H9 (cell line): ENCODE measurements around the gene NAPA. TPM values are rescaled to one million over a fixed set of nuclear protein-coding genes. Genes with fewer than 3 reads are reported as not detected.

Experiments
- DNase-seq: peaks from one replicate; pipeline ENCODE4 v3.0.0-alpha.2; 2017
- H2AFZ ChIP-seq: one replicate; pipeline ENCODE4 v1.6.1; 2013; ENCODE audit warnings: mild to moderate bottlenecking, low read length, control low read depth, moderate library complexity
- H2AK5ac ChIP-seq: 2 replicates; pipeline ENCODE4 v1.6.1; 2013; ENCODE audit warnings: low read length, control low read depth, mixed read lengths; ENCODE audit not compliant: insufficient read length
- H2BK120ac ChIP-seq: one replicate; pipeline ENCODE4 v1.6.1; 2013; ENCODE audit warnings: low read depth, mild to moderate bottlenecking, low read length, control low read depth, inconsistent platforms; ENCODE audit not compliant: poor library complexity, severe bottlenecking
- H2BK12ac ChIP-seq: 2 replicates; pipeline ENCODE4 v1.6.1; 2013; ENCODE audit warnings: low read length, control low read depth, mixed read lengths, low read depth; ENCODE audit not compliant: insufficient read length
- H2BK15ac ChIP-seq: 2 replicates; pipeline ENCODE4 v1.6.1; 2013; ENCODE audit warnings: low read depth, low read length, control low read depth
- H2BK20ac ChIP-seq: one replicate; pipeline ENCODE4 v1.6.1; 2013; ENCODE audit warnings: low read depth, mild to moderate bottlenecking, low read length, control low read depth, inconsistent platforms; ENCODE audit not compliant: poor library complexity, severe bottlenecking
- H2BK5ac ChIP-seq: 2 replicates; pipeline ENCODE4 v1.6.1; 2013; ENCODE audit warnings: low read length, control low read depth, mixed read lengths; ENCODE audit not compliant: insufficient read length
- H3K14ac ChIP-seq: 2 replicates; pipeline ENCODE4 v1.6.1; 2013; ENCODE audit warnings: low read length, control low read depth; ENCODE audit not compliant: insufficient read depth
- H3K18ac ChIP-seq: 2 replicates; pipeline ENCODE4 v1.6.1; 2013; ENCODE audit warnings: low read depth, mild to moderate bottlenecking, mixed read lengths, low read length, control low read depth; ENCODE audit not compliant: insufficient read length
- H3K23ac ChIP-seq: 2 replicates; pipeline ENCODE4 v1.6.1; 2013; ENCODE audit warnings: low read length, control low read depth, mixed read lengths, low read depth; ENCODE audit not compliant: insufficient read length
- H3K23me2 ChIP-seq: 2 replicates; pipeline ENCODE4 v1.6.1; 2013; ENCODE audit warnings: low read depth, mild to moderate bottlenecking, mixed read lengths, low read length, control low read depth; ENCODE audit not compliant: insufficient read length, poor library complexity, severe bottlenecking
- H3K27ac ChIP-seq: 2 replicates; pipeline ENCODE4 v1.5.1; 2013; ENCODE audit warnings: low read length, control low read depth, mixed read lengths, low read depth; ENCODE audit not compliant: insufficient read length
- H3K27me3 ChIP-seq: 2 replicates; pipeline ENCODE4 v1.6.1; 2013; ENCODE audit warnings: low read length, control low read depth, inconsistent platforms; ENCODE audit not compliant: insufficient read depth
- H3K4ac ChIP-seq: 2 replicates; pipeline ENCODE4 v1.6.1; 2013; ENCODE audit warnings: low read depth, mild to moderate bottlenecking, control low read depth, inconsistent platforms, low read length, moderate library complexity
- H3K4me1 ChIP-seq: 2 replicates; pipeline ENCODE4 v1.6.1; 2013; ENCODE audit warnings: low read length, control low read depth, inconsistent platforms; ENCODE audit not compliant: insufficient read depth
- H3K4me2 ChIP-seq: 2 replicates; pipeline ENCODE4 v1.6.1; 2013; ENCODE audit warnings: low read length, control low read depth, mixed read lengths; ENCODE audit not compliant: insufficient read length, insufficient read depth
- H3K56ac ChIP-seq: 2 replicates; pipeline ENCODE4 v1.6.1; 2013; ENCODE audit warnings: low read depth, mild to moderate bottlenecking, mixed read lengths, low read length, control low read depth; ENCODE audit not compliant: insufficient read length
- H3K79me1 ChIP-seq: 2 replicates; pipeline ENCODE4 v1.6.1; 2013; ENCODE audit warnings: low read depth, mild to moderate bottlenecking, moderate library complexity, low read length, control low read depth, inconsistent platforms; ENCODE audit not compliant: insufficient read depth, poor library complexity, severe bottlenecking
- H3K79me2 ChIP-seq: 2 replicates; pipeline ENCODE4 v1.6.1; 2013; ENCODE audit warnings: low read length, control low read depth, inconsistent platforms; ENCODE audit not compliant: insufficient read depth
- H3K9ac ChIP-seq: 2 replicates; pipeline ENCODE4 v1.6.1; 2013; ENCODE audit warnings: low read length, control low read depth, mixed read lengths; ENCODE audit not compliant: insufficient read length; ENCODE audit errors: extremely low read depth
- H3K9me3 ChIP-seq: one replicate; pipeline ENCODE4 v1.6.1; 2013; ENCODE audit warnings: low read depth, low read length, inconsistent platforms; ENCODE audit not compliant: control insufficient read depth
- H3T11ph ChIP-seq: one replicate; pipeline ENCODE4 v1.6.1; 2013; ENCODE audit warnings: mild to moderate bottlenecking, low read length, control low read depth, inconsistent platforms
- H4K20me1 ChIP-seq: one replicate; pipeline ENCODE4 v1.6.1; 2013; ENCODE audit not compliant: control insufficient read depth, insufficient read length, insufficient read depth
- H4K5ac ChIP-seq: 2 replicates; pipeline ENCODE4 v1.6.1; 2013; ENCODE audit warnings: low read depth, mild to moderate bottlenecking, mixed read lengths, low read length, control low read depth; ENCODE audit not compliant: insufficient read length
- H4K8ac ChIP-seq: replicated peaks from 2 replicates; pipeline ENCODE4 v1.6.1; 2013; ENCODE audit warnings: low read length, control low read depth, mixed read lengths, low read depth; ENCODE audit not compliant: insufficient read length
- H4K91ac ChIP-seq: 2 replicates; pipeline ENCODE4 v1.6.1; 2013; ENCODE audit warnings: low read depth, mild to moderate bottlenecking, moderate library complexity, mixed read lengths, low read length, control low read depth; ENCODE audit not compliant: insufficient read length
- H3K27ac Mint-ChIP-seq, 3 experiments: 2 replicates in 2 of 3; 3 replicates in 1 of 3; pipeline ENCODE4 v1.8.0; 2020 to 2021; ENCODE audit warnings: mixed read lengths in 3 of 3, mild to moderate bottlenecking in 1 of 3, moderate library complexity in 1 of 3
- H3K27me3 Mint-ChIP-seq: 2 replicates; pipeline ENCODE4 v1.8.0; 2021; ENCODE audit warnings: low read depth, mild to moderate bottlenecking, moderate library complexity, mixed read lengths
- H3K36me3 Mint-ChIP-seq, 3 experiments: 2 replicates in 2 of 3; 3 replicates in 1 of 3; pipeline ENCODE4 v1.8.0; 2020 to 2021; ENCODE audit warnings: low read depth in 3 of 3, mixed read lengths in 3 of 3; ENCODE audit not compliant: insufficient read depth in 1 of 3
- H3K4me1 Mint-ChIP-seq, 2 experiments: 2 replicates each; pipeline ENCODE4 v1.8.0; 2020; ENCODE audit warnings: mixed read lengths in 2 of 2
- H3K4me3 Mint-ChIP-seq, 2 experiments: 2 replicates in 1 of 2; 3 replicates in 1 of 2; pipeline ENCODE4 v1.8.0; 2020 to 2021; ENCODE audit warnings: mild to moderate bottlenecking in 2 of 2, mixed read lengths in 2 of 2, moderate library complexity in 1 of 2
- H3K9me3 Mint-ChIP-seq, 2 experiments: 2 replicates in 1 of 2; 3 replicates in 1 of 2; pipeline ENCODE4 v1.8.0; 2020; ENCODE audit warnings: mild to moderate bottlenecking in 2 of 2, mixed read lengths in 2 of 2, moderate library complexity in 1 of 2
- WGBS: extraction: QIAGEN DNeasy Blood & Tissue Kit; methylation state at CpG from one replicate; pipeline ENCODE4 v1.1.7; 2013; ENCODE audit warnings: missing lambda C conversion rate, low lambda C conversion rate, mixed read lengths; ENCODE audit not compliant: insufficient read length; ENCODE audit errors: extremely low coverage; 5-methylcytosine and 5-hydroxymethylcytosine counted together
- total RNA-seq: library from RNA; stranded (reverse); gene quantifications from 2 replicates; pipeline ENCODE4 v1.2.1, GENCODE V29; 2021
- TF ChIP-seq, protein P1 (sequence below): fragments of 200-600 bp; sonication (generic); conservative IDR thresholded peaks from 3 replicates; pipeline ENCODE4 v1.8.0; 2021; ENCODE audit warnings: antibody characterized with exemption, mild to moderate bottlenecking

The NAPA gene
- total RNA-seq, 1 experiment from 2014 or later, result 62.8 TPM

GRCh38 chr19:47550129-47550528, 35.3 kb upstream of the NAPA start:
- Mint-ChIP-seq H3K4me1 (peaks cover 5 to 7% of the 10 kb centered on the region in 2 experiments), H3K4me3 (peak overlapping the region in 1 of 2 experiments; percentile 28; a peak in 1 of 5 replicates), H3K36me3 (no peaks in the 10 kb centered on the region), H3K9me3 (no peaks in the 10 kb centered on the region), H3K27me3 (no peaks in the 10 kb centered on the region; the same call in 1 of the 2 replicates), H3K27ac (no peak overlapping the region)
- Histone ChIP-seq H3T11ph (no peak overlapping the region), H2BK120ac (no peak overlapping the region), H3K27me3 (no peaks in the 10 kb centered on the region; the same call in 1 of the 2 replicates), H2BK5ac (no peak overlapping the region), H3K56ac (no peak overlapping the region), H2BK12ac (no peak overlapping the region), H3K79me1 (no peaks in the 10 kb centered on the region), H3K23me2 (no peaks in the 10 kb centered on the region), H3K4ac (no peak overlapping the region), H3K4me1 (no peaks in the 10 kb centered on the region), H2AK5ac (no peak overlapping the region), H3K9ac (no peak overlapping the region), H2BK20ac (no peak overlapping the region), H3K18ac (no peak overlapping the region), H4K5ac (no peak overlapping the region), H3K14ac (no peak overlapping the region), H4K91ac (no peak overlapping the region), H4K20me1 (no peaks in the 10 kb centered on the region), H4K8ac (no peak overlapping the region), H3K4me2 (no peak overlapping the region), H3K23ac (no peak overlapping the region), H3K79me2 (no peaks in the 10 kb centered on the region), H2AFZ (no peak overlapping the region), H2BK15ac (no peak overlapping the region), H3K9me3 (no peaks in the 10 kb centered on the region), H3K27ac (no peak overlapping the region)
- no CpG with 5 or more reads among the region's 4 CpGs for WGBS
- no peak for DNase-seq
- TF ChIP-seq, protein P1, sequence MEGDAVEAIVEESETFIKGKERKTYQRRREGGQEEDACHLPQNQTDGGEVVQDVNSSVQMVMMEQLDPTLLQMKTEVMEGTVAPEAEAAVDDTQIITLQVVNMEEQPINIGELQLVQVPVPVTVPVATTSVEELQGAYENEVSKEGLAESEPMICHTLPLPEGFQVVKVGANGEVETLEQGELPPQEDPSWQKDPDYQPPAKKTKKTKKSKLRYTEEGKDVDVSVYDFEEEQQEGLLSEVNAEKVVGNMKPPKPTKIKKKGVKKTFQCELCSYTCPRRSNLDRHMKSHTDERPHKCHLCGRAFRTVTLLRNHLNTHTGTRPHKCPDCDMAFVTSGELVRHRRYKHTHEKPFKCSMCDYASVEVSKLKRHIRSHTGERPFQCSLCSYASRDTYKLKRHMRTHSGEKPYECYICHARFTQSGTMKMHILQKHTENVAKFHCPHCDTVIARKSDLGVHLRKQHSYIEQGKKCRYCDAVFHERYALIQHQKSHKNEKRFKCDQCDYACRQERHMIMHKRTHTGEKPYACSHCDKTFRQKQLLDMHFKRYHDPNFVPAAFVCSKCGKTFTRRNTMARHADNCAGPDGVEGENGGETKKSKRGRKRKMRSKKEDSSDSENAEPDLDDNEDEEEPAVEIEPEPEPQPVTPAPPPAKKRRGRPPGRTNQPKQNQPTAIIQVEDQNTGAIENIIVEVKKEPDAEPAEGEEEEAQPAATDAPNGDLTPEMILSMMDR, result no peak
